Gastrocnemius medialis (tissue), 4 donors: ENCODE measurements around the gene TFEB.

Source experiments
- CTCF ChIP-seq, 5 experiments: fragments of 450-650 bp in 3 of 5; fragments of 200-600 bp in 2 of 5; sonication (generic) in 2 of 5; IDR thresholded peaks in 4 of 5; conservative IDR thresholded peaks in 1 of 5; 1 replicate in 4 of 5; 2 replicates in 1 of 5; pipeline ENCODE4 v1.5.1; 2016 to 2019; ENCODE audit warnings: antibody characterized with exemption in 5 of 5, mild to moderate bottlenecking in 3 of 5, moderate library complexity in 3 of 5
- POLR2A ChIP-seq, 2 donors: fragments of 450-650 bp; IDR thresholded peaks; one replicate each; pipeline ENCODE4 v1.6.1; 2017; ENCODE audit warnings: antibody characterized with exemption in 2 of 2, mild to moderate bottlenecking in 2 of 2, moderate library complexity in 2 of 2

- TF ChIP-seq CTCF (IDR thresholded peaks at IDR 0.05 in 4 of 5, conservative IDR thresholded peaks at IDR 0.05 in 1 of 5) (no peak), POLR2A (IDR thresholded peaks at IDR 0.05) (no peak)
Measured at GRCh38 chr6:41702771-41703494, 32.5 kb downstream of the TFEB start.
